Tibial nerve (tissue), 3 donors: ENCODE measurements around the gene OR52E5.

Experiments
- POLR2A ChIP-seq, 2 donors: fragments of 450-650 bp; IDR thresholded peaks; one replicate each; pipeline ENCODE4 v1.6.1; 2017; ENCODE audit warnings: antibody characterized with exemption in 2 of 2, mild to moderate bottlenecking in 2 of 2, moderate library complexity in 2 of 2
- TF ChIP-seq, protein P1 (sequence below), 5 experiments: fragments of 200-600 bp in 3 of 5; fragments of 450-650 bp in 2 of 5; sonication (generic) in 3 of 5; IDR thresholded peaks; one replicate each; pipeline ENCODE4 v1.5.1; 2016 to 2019; ENCODE audit warnings: antibody characterized with exemption in 5 of 5, mild to moderate bottlenecking in 3 of 5, moderate library complexity in 2 of 5

DNA sequence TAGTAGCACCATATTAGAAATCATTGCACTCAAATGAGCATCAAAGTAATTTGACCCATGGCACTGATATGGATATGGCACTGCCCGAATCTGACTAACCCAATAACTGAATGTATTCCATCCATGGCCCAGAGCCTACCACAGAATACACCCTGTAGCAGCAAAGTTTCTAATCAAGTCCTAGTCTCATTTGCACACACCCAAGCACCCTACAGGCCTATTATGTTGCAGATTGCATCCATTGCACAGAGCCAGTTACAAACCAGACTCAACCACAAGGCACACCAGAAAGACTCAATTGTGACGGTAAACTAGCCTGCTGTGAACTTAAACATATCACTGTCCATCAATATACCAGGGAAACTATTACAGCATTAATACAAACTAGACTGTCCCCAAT lies 6.5 kb downstream of the OR52E5 start:
- TF ChIP-seq, protein P1, sequence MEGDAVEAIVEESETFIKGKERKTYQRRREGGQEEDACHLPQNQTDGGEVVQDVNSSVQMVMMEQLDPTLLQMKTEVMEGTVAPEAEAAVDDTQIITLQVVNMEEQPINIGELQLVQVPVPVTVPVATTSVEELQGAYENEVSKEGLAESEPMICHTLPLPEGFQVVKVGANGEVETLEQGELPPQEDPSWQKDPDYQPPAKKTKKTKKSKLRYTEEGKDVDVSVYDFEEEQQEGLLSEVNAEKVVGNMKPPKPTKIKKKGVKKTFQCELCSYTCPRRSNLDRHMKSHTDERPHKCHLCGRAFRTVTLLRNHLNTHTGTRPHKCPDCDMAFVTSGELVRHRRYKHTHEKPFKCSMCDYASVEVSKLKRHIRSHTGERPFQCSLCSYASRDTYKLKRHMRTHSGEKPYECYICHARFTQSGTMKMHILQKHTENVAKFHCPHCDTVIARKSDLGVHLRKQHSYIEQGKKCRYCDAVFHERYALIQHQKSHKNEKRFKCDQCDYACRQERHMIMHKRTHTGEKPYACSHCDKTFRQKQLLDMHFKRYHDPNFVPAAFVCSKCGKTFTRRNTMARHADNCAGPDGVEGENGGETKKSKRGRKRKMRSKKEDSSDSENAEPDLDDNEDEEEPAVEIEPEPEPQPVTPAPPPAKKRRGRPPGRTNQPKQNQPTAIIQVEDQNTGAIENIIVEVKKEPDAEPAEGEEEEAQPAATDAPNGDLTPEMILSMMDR (IDR thresholded peaks at IDR 0.05): no peak
- no peak for TF ChIP-seq POLR2A (IDR thresholded peaks at IDR 0.05)
